ENCODE measurements around the gene SLC51A. TPM values are rescaled to one million over a fixed set of nuclear protein-coding genes. Genes with fewer than 3 reads are reported as not detected.

Gene SLC51A
- total and polyA plus RNA-seq, 12 donors, result 1.2 to 73.1 (median 12.7) TPM

- WGBS, 4 donors, result 74 to 82% (median 76%) methylated on average over 8 to 10 of the region's 10 CpGs
- intact Hi-C loops (cut with DNase I), result no loop called here
- H3K4me3 ChIP-seq, result no peak overlapping the region
- H3K27me3 ChIP-seq, result no peaks in the 10 kb centered on the region
- TF ChIP-seq CTCF (IDR thresholded peaks at IDR 0.05) (no peak), POLR2A (IDR thresholded peaks at IDR 0.05) (no peak)
- H3K36me3 ChIP-seq (replicated peaks in 1 of 2), result no peaks in the 10 kb centered on the region
- peak overlapping the region in 3 of 5 donors; percentile 46 to 85 (median 84) for H3K27ac ChIP-seq
- H3K9me3 ChIP-seq (replicated peaks in 1 of 3), result no peaks in the 10 kb centered on the region
- H3K4me1 ChIP-seq (replicated peaks in 1 of 2), result peaks cover 20 to 45% of the 10 kb centered on the region in 2 donors
- no peak for DNase-seq
Measured at GRCh38 chr3:196215493-196216020, 777 bp upstream of the SLC51A start.

DNA sequence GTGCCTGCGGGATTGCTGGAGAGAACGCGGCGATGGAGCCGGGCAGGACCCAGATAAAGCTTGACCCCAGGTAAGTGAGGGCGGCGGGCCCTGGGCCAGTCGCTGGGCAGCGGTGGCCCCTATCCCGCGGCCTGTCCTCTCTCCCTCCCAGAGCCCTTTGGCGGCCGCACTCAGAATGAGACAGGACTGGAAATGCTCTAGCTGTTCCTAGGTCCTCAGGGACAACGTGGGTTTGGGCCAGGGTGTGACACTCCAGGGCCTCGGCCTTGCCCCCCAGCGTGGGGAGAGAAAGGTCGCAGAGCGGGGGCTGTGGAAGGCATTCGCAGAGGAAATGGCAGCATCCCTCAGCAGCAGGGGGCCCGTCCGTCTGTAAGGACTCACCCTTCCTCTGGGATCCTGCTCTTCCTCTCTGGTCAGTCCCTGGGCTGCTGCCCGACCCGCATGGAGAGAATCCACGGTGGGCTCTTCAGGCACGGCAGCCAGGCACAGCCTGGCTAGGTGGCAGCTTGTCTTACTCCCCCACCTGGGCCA is 412 bp downstream of the SLC51A start:
- H3K4me1 ChIP-seq (replicated peaks in 1 of 2), result peaks cover 20 to 45% of the 10 kb centered on the region in 2 donors
- DNase-seq, result no peak
- H3K9me3 ChIP-seq (replicated peaks in 1 of 3), result no peaks in the 10 kb centered on the region
- H3K27ac ChIP-seq, result no peak overlapping the region
- H3K4me3 ChIP-seq, result no peak overlapping the region
- H3K27me3 ChIP-seq, result no peaks in the 10 kb centered on the region
- WGBS, 4 donors, result 66 to 81% (median 74%) methylated on average over 1 to 25 of the region's 25 CpGs
- no peaks in the 10 kb centered on the region for H3K36me3 ChIP-seq (replicated peaks in 1 of 2)
- TF ChIP-seq CTCF (IDR thresholded peaks at IDR 0.05) (no peak), POLR2A (IDR thresholded peaks at IDR 0.05) (no peak)
- intact Hi-C loops (cut with DNase I), result no loop called here

GRCh38 chr3:196217307-196218154 is 1.2 kb downstream of the SLC51A start:
- peaks cover 20 to 39% of the 10 kb centered on the region in 2 donors for H3K4me1 ChIP-seq (replicated peaks in 1 of 2)
- 90 to 92% (median 91%) methylated on average over 7 to 12 of the region's 12 CpGs for WGBS, 4 donors
- H3K36me3 ChIP-seq (replicated peaks in 1 of 2), result no peaks in the 10 kb centered on the region
- TF ChIP-seq POLR2A (IDR thresholded peaks at IDR 0.05) (no peak), CTCF (IDR thresholded peaks at IDR 0.05) (no peak)
- H3K9me3 ChIP-seq (replicated peaks in 1 of 3), result no peaks in the 10 kb centered on the region
- intact Hi-C loops (cut with DNase I), result no loop called here
- peak overlapping the region in 1 of 5 donors; percentile 82 for H3K27ac ChIP-seq
- no peaks in the 10 kb centered on the region for H3K27me3 ChIP-seq
- DNase-seq, result no peak
- no peak overlapping the region for H3K4me3 ChIP-seq

GRCh38 chr3:196218155-196218712 is 1.9 kb downstream of the SLC51A start:
- no peak for DNase-seq
- H3K4me1 ChIP-seq (replicated peaks in 1 of 2), result peaks cover 20 to 37% of the 10 kb centered on the region in 2 donors
- 84 to 94% (median 86%) methylated on average over 4 to 13 of the region's 13 CpGs for WGBS, 4 donors
- H3K27me3 ChIP-seq, result no peaks in the 10 kb centered on the region
- intact Hi-C loops (cut with DNase I), result no loop called here
- TF ChIP-seq CTCF (IDR thresholded peaks at IDR 0.05) (no peak), POLR2A (IDR thresholded peaks at IDR 0.05) (no peak)
- H3K9me3 ChIP-seq (replicated peaks in 1 of 3), result no peaks in the 10 kb centered on the region
- H3K36me3 ChIP-seq (replicated peaks in 1 of 2), result no peaks in the 10 kb centered on the region
- no peak overlapping the region for H3K4me3 ChIP-seq
- peak overlapping the region in 2 of 5 donors; percentile 65 to 82 for H3K27ac ChIP-seq
